ENCODE measurements around the gene CUBN.

- TF ChIP-seq POLR2A (IDR thresholded peaks at IDR 0.05) (no peak), POLR2AphosphoS5 (IDR thresholded peaks at IDR 0.05) (no peak), CTCF (IDR thresholded peaks at IDR 0.05) (no peak), EP300 (IDR thresholded peaks at IDR 0.05) (no peak)
Measured at GRCh38 chr10:17169803-17170202, 40.2 kb upstream of the CUBN start.
